HepG2 (cell line): ENCODE data around the gene POU2F1. TPM values are rescaled to one million over a fixed set of nuclear protein-coding genes. Genes with fewer than 3 reads are reported as not detected.

ENCODE experiments used
- FOXJ3 ChIP-seq: sonication (generic); formaldehyde crosslinking; IDR thresholded peaks from 2 replicates; pipeline ENCODE4 v1.4.0; 2020; ENCODE audit warnings: missing genetic modification reagents, mild to moderate bottlenecking, borderline replicate concordance
- FUBP1 ChIP-seq: sonication (generic); formaldehyde crosslinking; IDR thresholded peaks from 2 replicates; pipeline ENCODE4 v1.5.1; 2020; ENCODE audit warnings: missing genetic modification reagents, mild to moderate bottlenecking, borderline replicate concordance
- PHB2 ChIP-seq: fragments of 450-650 bp; IDR thresholded peaks from 2 replicates; pipeline ENCODE4 v1.6.1; 2018; ENCODE audit not compliant: partially characterized antibody
- PRDM10 ChIP-seq: sonication (generic); formaldehyde crosslinking; IDR thresholded peaks from 2 replicates; pipeline ENCODE4 v1.4.0; 2020; ENCODE audit warnings: low read depth, missing genetic modification reagents
- ZBTB40 ChIP-seq, 2 experiments: fragments of 450-650 bp in 1 of 2; sonication (generic) in 1 of 2; formaldehyde crosslinking in 1 of 2; IDR thresholded peaks; 2 replicates each; pipeline versions ENCODE4 v1.6.1 to v1.8.0; 2016 to 2022; ENCODE audit warnings: antibody characterized with exemption in 1 of 2, mild to moderate bottlenecking in 1 of 2, missing genetic modification reagents in 1 of 2
- ZNF292 ChIP-seq: sonication (generic); formaldehyde crosslinking; IDR thresholded peaks from 2 replicates; pipeline ENCODE4 v1.8.1; 2022; ENCODE audit warnings: mild to moderate bottlenecking, low read depth, missing genetic modification reagents, borderline replicate concordance
- ZNF33A ChIP-seq: sonication (generic); formaldehyde crosslinking; IDR thresholded peaks from 2 replicates; pipeline ENCODE4 v1.5.1; 2020; ENCODE audit warnings: missing genetic modification reagents, mild to moderate bottlenecking, moderate library complexity, borderline replicate concordance
- ZNF530 ChIP-seq: sonication (generic); formaldehyde crosslinking; IDR thresholded peaks from 2 replicates; pipeline ENCODE4 v1.5.0; 2020; ENCODE audit warnings: low read depth, mild to moderate bottlenecking, missing genetic modification reagents
- ZNF563 ChIP-seq: sonication (generic); formaldehyde crosslinking; IDR thresholded peaks from 2 replicates; pipeline ENCODE4 v1.8.0; 2022; ENCODE audit warnings: mild to moderate bottlenecking, moderate library complexity, missing genetic modification reagents
- ZNF704 ChIP-seq: sonication (generic); formaldehyde crosslinking; IDR thresholded peaks from 2 replicates; pipeline ENCODE4 v1.8.1; 2023; ENCODE audit warnings: mild to moderate bottlenecking, inconsistent platforms, moderate library complexity, missing genetic modification reagents, borderline replicate concordance
- ZSCAN20 ChIP-seq: sonication (generic); formaldehyde crosslinking; IDR thresholded peaks from 2 replicates; pipeline ENCODE4 v1.4.0; 2020; ENCODE audit warnings: missing genetic modification reagents, mild to moderate bottlenecking, borderline replicate concordance
- polyA plus RNA-seq, 8 experiments: library from polyadenylated mRNA; depleted of rRNA in 3 of 8; stranded (reverse) in 7 of 8; unstranded in 1 of 8; fragments of >200 nt; fragmentation: Illumina TruSeq in 4 of 8; extraction: Trizol in 4 of 8; gene quantifications; 2 replicates each; pipeline versions ENCODE4 v1.2.1 to v1.2.3, GENCODE V29; 2011 to 2016; ENCODE audit warnings: low read depth in 4 of 8, missing spikeins in 1 of 8, mixed read lengths in 1 of 8; ENCODE audit not compliant: insufficient read depth in 1 of 8
- total RNA-seq, 5 experiments: library from RNA; depleted of rRNA; stranded (reverse); fragments of >200 nt; fragmentation: Illumina TruSeq; extraction: Trizol; gene quantifications; 2 replicates each; pipeline ENCODE4 v1.2.3, GENCODE V29; 2016; ENCODE audit warnings: low read depth in 1 of 5

The POU2F1 gene
- total and polyA plus RNA-seq, 2 of the 13 experiments (the other 11 are each of a cell fraction or from before 2014, with no cell fraction given): 10.2 to 13.0 TPM

- TF ChIP-seq ZNF563 (0 out of 2 replicates have a peak, but pooled peaks have one; percentile 68), ZSCAN20 (CRISPR knock-in tag) (no peak), PRDM10 (CRISPR knock-in tag) (no peak), PHB2 (no peak), FUBP1 (CRISPR knock-in tag) (no peak), ZNF530 (CRISPR knock-in tag) (no peak), ZNF704 (CRISPR knock-in tag) (no peak), ZNF33A (CRISPR knock-in tag) (no peak), FOXJ3 (CRISPR knock-in tag) (0 out of 2 replicates have a peak, but pooled peaks have one; percentile 23), ZNF292 (CRISPR knock-in tag) (no peak), ZBTB40 (IDR thresholded peaks at IDR 0.05) (no peak), ZBTB40 (CRISPR knock-in tag; IDR thresholded peaks at IDR 0.05) (no peak; the same call in 1 of the 2 replicates)
Measured at GRCh38 chr1:167439301-167439988, 218.8 kb downstream of the POU2F1 start (continued).
